ENCODE data around the gene SMIM41. TPM values are rescaled to one million over a fixed set of nuclear protein-coding genes. Genes with fewer than 3 reads are reported as not detected.
"Not testable (repeated sequence)": the region's sequence is repeated elsewhere in the genome, so short reads cannot be mapped to it uniquely, and the experiment has no call there.

Gene SMIM41
- total RNA-seq, 2 experiments from 2014 or later: not detected

GRCh38 chr12:52084491-52085231 lies 5.2 kb downstream of the SMIM41 start:
- Mint-ChIP-seq H3K4me1 (peaks cover 9% of the 10 kb centered on the region), H3K4me3 (no peak overlapping the region), H3K27ac (no peak overlapping the region), H3K27me3 (peaks cover 25% of the 10 kb centered on the region), H3K36me3 (no peaks in the 10 kb centered on the region), H3K9me3 (no peaks in the 10 kb centered on the region)
- no peak for DNase-seq

GRCh38 chr12:52085682-52086180 lies 6.2 kb downstream of the SMIM41 start:
- no peaks in the 10 kb centered on the region for H3K36me3 Mint-ChIP-seq
- no peak overlapping the region for H3K4me3 Mint-ChIP-seq
- peaks cover 9% of the 10 kb centered on the region for H3K4me1 Mint-ChIP-seq
- peaks cover 33% of the 10 kb centered on the region for H3K27me3 Mint-ChIP-seq
- no peak overlapping the region for H3K27ac Mint-ChIP-seq
- H3K9me3 Mint-ChIP-seq: no peaks in the 10 kb centered on the region
- DNase-seq: no peak

GRCh38 chr12:52086366-52086765 lies 6.9 kb downstream of the SMIM41 start:
- no peak overlapping the region for H3K4me3 Mint-ChIP-seq
- no peak for DNase-seq
- H3K27me3 Mint-ChIP-seq: peaks cover 40% of the 10 kb centered on the region
- no peaks in the 10 kb centered on the region for H3K36me3 Mint-ChIP-seq
- H3K4me1 Mint-ChIP-seq: peaks cover 9% of the 10 kb centered on the region
- no peak overlapping the region for H3K27ac Mint-ChIP-seq
- H3K9me3 Mint-ChIP-seq: no peaks in the 10 kb centered on the region

- no peak overlapping the region for H3K4me3 Mint-ChIP-seq
- no peak overlapping the region for H3K27ac Mint-ChIP-seq
- no peaks in the 10 kb centered on the region for H3K9me3 Mint-ChIP-seq
- H3K4me1 Mint-ChIP-seq: peaks cover 4% of the 10 kb centered on the region
- peaks cover 45% of the 10 kb centered on the region for H3K27me3 Mint-ChIP-seq
- no peaks in the 10 kb centered on the region for H3K36me3 Mint-ChIP-seq
- no peak for DNase-seq
Measured at GRCh38 chr12:52086944-52087835, 7.7 kb downstream of the SMIM41 start.

GRCh38 chr12:52087961-52088820 lies 8.7 kb downstream of the SMIM41 start:
- DNase-seq: no peak
- Mint-ChIP-seq H3K4me3 (no peak overlapping the region), H3K36me3 (no peaks in the 10 kb centered on the region), H3K27me3 (peaks cover 47% of the 10 kb centered on the region), H3K27ac (no peak overlapping the region), H3K4me1 (peaks cover 3% of the 10 kb centered on the region), H3K9me3 (no peaks in the 10 kb centered on the region)

GRCh38 chr12:52089491-52089890 lies 10.0 kb downstream of the SMIM41 start:
- Mint-ChIP-seq H3K27ac (no peak overlapping the region), H3K4me3 (no peak overlapping the region), H3K27me3 (peaks cover 52% of the 10 kb centered on the region), H3K9me3 (no peaks in the 10 kb centered on the region), H3K36me3 (no peaks in the 10 kb centered on the region), H3K4me1 (no peaks in the 10 kb centered on the region)
- DNase-seq: no peak

GRCh38 chr12:52090291-52090690 lies 10.8 kb downstream of the SMIM41 start:
- Mint-ChIP-seq H3K36me3 (no peaks in the 10 kb centered on the region), H3K4me1 (no peaks in the 10 kb centered on the region), H3K27me3 (peaks cover 54% of the 10 kb centered on the region), H3K27ac (no peak overlapping the region), H3K9me3 (no peaks in the 10 kb centered on the region), H3K4me3 (no peak overlapping the region)
- no peak for DNase-seq

- Mint-ChIP-seq H3K27me3 (peaks cover 54% of the 10 kb centered on the region), H3K4me3 (no peak overlapping the region), H3K4me1 (no peaks in the 10 kb centered on the region), H3K27ac (no peak overlapping the region), H3K36me3 (no peaks in the 10 kb centered on the region), H3K9me3 (no peaks in the 10 kb centered on the region)
- no peak for DNase-seq
Measured at GRCh38 chr12:52091061-52091460, 11.6 kb downstream of the SMIM41 start.

- Mint-ChIP-seq H3K27me3 (peaks cover 55% of the 10 kb centered on the region), H3K9me3 (no peaks in the 10 kb centered on the region), H3K4me1 (no peaks in the 10 kb centered on the region), H3K27ac (no peak overlapping the region), H3K4me3 (no peak overlapping the region), H3K36me3 (no peaks in the 10 kb centered on the region)
- no peak for DNase-seq
Measured at GRCh38 chr12:52091869-52092268, 12.4 kb downstream of the SMIM41 start.

- Mint-ChIP-seq H3K4me1 (no peaks in the 10 kb centered on the region), H3K27me3 (peaks cover 53% of the 10 kb centered on the region), H3K27ac (no peak overlapping the region), H3K4me3 (no peak overlapping the region), H3K9me3 (no peaks in the 10 kb centered on the region), H3K36me3 (no peaks in the 10 kb centered on the region)
- no peak for DNase-seq
Measured at GRCh38 chr12:52093346-52093745, 13.8 kb downstream of the SMIM41 start.

GRCh38 chr12:52096332-52097044 lies 17.0 kb downstream of the SMIM41 start:
- DNase-seq: no peak
- H3K27me3 Mint-ChIP-seq: peaks cover 39% of the 10 kb centered on the region
- H3K36me3 Mint-ChIP-seq: no peaks in the 10 kb centered on the region

GRCh38 chr12:52097045-52097666 lies 17.7 kb downstream of the SMIM41 start:
- Mint-ChIP-seq H3K27ac (no peak overlapping the region), H3K27me3 (peaks cover 42% of the 10 kb centered on the region)

More at GRCh38 chr12:52096332-52097044, 17.0 kb downstream of the SMIM41 start:
- Mint-ChIP-seq H3K4me3 (no peak overlapping the region), H3K9me3 (no peaks in the 10 kb centered on the region), H3K4me1 (no peaks in the 10 kb centered on the region), H3K27ac (no peak overlapping the region)

GRCh38 chr12:52104431-52105089 lies 25.1 kb downstream of the SMIM41 start:
- not testable (repeated sequence) for H3K27ac Mint-ChIP-seq, H3K4me3 Mint-ChIP-seq, H3K9me3 Mint-ChIP-seq, H3K36me3 Mint-ChIP-seq, H3K4me1 Mint-ChIP-seq, DNase-seq
- H3K27me3 Mint-ChIP-seq: peaks cover 56% of the 10 kb centered on the region

More at GRCh38 chr12:52097045-52097666, 17.7 kb downstream of the SMIM41 start:
- no peak for DNase-seq
- H3K9me3 Mint-ChIP-seq: no peaks in the 10 kb centered on the region
- no peaks in the 10 kb centered on the region for H3K36me3 Mint-ChIP-seq
- no peaks in the 10 kb centered on the region for H3K4me1 Mint-ChIP-seq
- H3K4me3 Mint-ChIP-seq: no peak overlapping the region

All from activated naive CD8-positive, alpha-beta T cell treated with anti-CD3 and anti-CD28 coated beads for 36 hours (primary cell).